SK-N-SH (cell line): ENCODE data around the gene AGAP1. TPM values are rescaled to one million over a fixed set of nuclear protein-coding genes. Genes with fewer than 3 reads are reported as not detected.

Source experiments
- CTCF ChIA-PET: fragments of 300-600, 350-600 bp; formaldehyde crosslinking; extraction: SDS; loops from one replicate; lab custom pipeline; 2021; lab: Yijun Ruan, JAX
- POLR2A ChIA-PET: fragments of 350-600 bp; sonication (Branson Sonifier 250); formaldehyde crosslinking; extraction: SDS; loops from one replicate; lab custom pipeline; 2020; ENCODE audit warnings: antibody characterized with exemption, inconsistent platforms; lab: Yijun Ruan, JAX
- DNase-seq: peaks from one replicate; pipeline ENCODE4 v3.0.0; 2012
- H2AFZ ChIP-seq: fragments of 200-600 bp; sonication (generic); 2 replicates; pipeline ENCODE4 v1.8.1; 2016; ENCODE audit warnings: antibody characterized with exemption, mild to moderate bottlenecking, low read depth
- H3F3A ChIP-seq: fragments of 200-600 bp; sonication (generic); replicated peaks from 2 replicates; pipeline ENCODE3; 2016; ENCODE audit warnings: antibody characterized with exemption, mild to moderate bottlenecking; ENCODE audit not compliant: insufficient read depth
- H3K27ac ChIP-seq, 2 experiments: fragments of 200-500 bp in 1 of 2; fragments of 200-600 bp in 1 of 2; sonication (Bioruptor generic) in 1 of 2; sonication (generic), shearing (Covaris generic) in 1 of 2; 2 replicates each; pipeline versions ENCODE4 v1.5.1 to v1.6.1; 2014 to 2016; ENCODE audit warnings: low read depth in 2 of 2, inconsistent platforms in 1 of 2, low read length in 1 of 2, mild to moderate bottlenecking in 1 of 2, mixed read lengths in 1 of 2
- H3K27me3 ChIP-seq: fragments of 200-600 bp; sonication (generic), shearing (Covaris generic); 2 replicates; pipeline ENCODE4 v1.6.1; 2016; ENCODE audit warnings: mixed run types; ENCODE audit not compliant: insufficient read depth
- H3K36me3 ChIP-seq, 2 experiments: fragments of 200-500 bp in 1 of 2; fragments of 200-600 bp in 1 of 2; sonication (Bioruptor generic) in 1 of 2; sonication (generic) in 1 of 2; replicated peaks in 1 of 2; 2 replicates each; pipeline versions ENCODE3 to v1.5.1; 2014 to 2016; ENCODE audit warnings: low read length in 1 of 2, mild to moderate bottlenecking in 1 of 2; ENCODE audit not compliant: insufficient read depth in 2 of 2, control insufficient read depth in 1 of 2
- H3K4me1 ChIP-seq, 2 experiments: fragments of 200-500 bp in 1 of 2; fragments of 200-600 bp in 1 of 2; sonication (Bioruptor generic) in 1 of 2; sonication (generic), shearing (Covaris generic) in 1 of 2; 2 replicates each; pipeline versions ENCODE4 v1.5.1 to v1.6.1; 2014 to 2016; ENCODE audit warnings: low read depth in 1 of 2, low read length in 1 of 2, mixed run types in 1 of 2; ENCODE audit not compliant: insufficient read depth in 2 of 2, control insufficient read depth in 1 of 2
- H3K4me2 ChIP-seq: fragments of 200-600 bp; sonication (generic), shearing (Covaris generic); 2 replicates; pipeline ENCODE4 v1.6.1; 2017; ENCODE audit warnings: mixed run types
- H3K4me3 ChIP-seq, 2 experiments: fragments of 200-500 bp in 1 of 2; fragments of 200-600 bp in 1 of 2; sonication (Bioruptor generic) in 1 of 2; sonication (generic), shearing (Covaris generic) in 1 of 2; 2 replicates each; pipeline versions ENCODE4 v1.5.1 to v1.8.1; 2014 to 2016; ENCODE audit warnings: low read depth in 2 of 2, inconsistent platforms in 1 of 2, low read length in 1 of 2, mild to moderate bottlenecking in 1 of 2, mixed read lengths in 1 of 2, moderate library complexity in 1 of 2
- H3K79me2 ChIP-seq: fragments of 200-600 bp; sonication (generic); 2 replicates; pipeline ENCODE4 v1.8.1; 2017; ENCODE audit warnings: mild to moderate bottlenecking; ENCODE audit not compliant: insufficient read depth
- H3K9ac ChIP-seq: fragments of 200-600 bp; sonication (generic); 2 replicates; pipeline ENCODE4 v1.6.1; 2017; ENCODE audit warnings: mixed run types
- H3K9me2 ChIP-seq: fragments of 200-600 bp; sonication (generic); 2 replicates; pipeline ENCODE4 v1.6.1; 2017; ENCODE audit warnings: mixed run types
- H3K9me3 ChIP-seq: fragments of 200-600 bp; sonication (generic); 2 replicates; pipeline ENCODE4 v1.6.1; 2017; ENCODE audit warnings: mixed run types, mild to moderate bottlenecking, moderate library complexity
- H4K20me1 ChIP-seq: fragments of 200-600 bp; sonication (generic); 2 replicates; pipeline ENCODE4 v1.6.1; 2017; ENCODE audit warnings: mild to moderate bottlenecking, mixed run types; ENCODE audit not compliant: insufficient read depth
- CTCF ChIP-seq: fragments of 200-600 bp; sonication (generic); IDR thresholded peaks from 2 replicates; pipeline ENCODE4 v1.6.1; 2017; ENCODE audit warnings: antibody characterized with exemption, mild to moderate bottlenecking, moderate library complexity
- ELF1 ChIP-seq: IDR thresholded peaks from 2 replicates; pipeline ENCODE4 v1.4.0; 2012
- EZH2phosphoT487 ChIP-seq: fragments of 200-600 bp; sonication (generic); IDR thresholded peaks from 2 replicates; pipeline ENCODE4 v1.6.1; 2017; ENCODE audit warnings: low read depth, mixed run types, mild to moderate bottlenecking, antibody characterized with exemption, moderate library complexity, borderline replicate concordance
- FOSL2 ChIP-seq: IDR thresholded peaks from 2 replicates; pipeline ENCODE4 v1.4.0; 2012; ENCODE audit warnings: low read depth, mild to moderate bottlenecking, moderate library complexity, borderline replicate concordance
- IRF3 ChIP-seq: fragments of 150-350 bp; IDR thresholded peaks from 2 replicates; pipeline ENCODE4 v1.6.1; 2016; ENCODE audit warnings: mild to moderate bottlenecking, low read depth, low read length
- MXI1 ChIP-seq: IDR thresholded peaks from 2 replicates; pipeline ENCODE4 v1.6.1; 2012; ENCODE audit warnings: mild to moderate bottlenecking, low read depth, low read length, improper control_type of control experiment
- POLR2AphosphoS5 ChIP-seq: IDR thresholded peaks from 2 replicates; pipeline ENCODE4 v1.6.1; 2012; ENCODE audit warnings: low read depth, low read length
- RAD21 ChIP-seq: IDR thresholded peaks from 2 replicates; pipeline ENCODE4 v1.6.1; 2012; ENCODE audit warnings: mild to moderate bottlenecking, low read length
- TCF12 ChIP-seq: IDR thresholded peaks from 2 replicates; pipeline ENCODE4 v1.4.0; 2012
- USF2 ChIP-seq: fragments of 150-350 bp; IDR thresholded peaks from 2 replicates; pipeline ENCODE4 v1.6.1; 2017; ENCODE audit warnings: antibody characterized with exemption, low read length, low read depth, borderline replicate concordance
- ZBTB33 ChIP-seq: IDR thresholded peaks from 2 replicates; pipeline ENCODE4 v1.4.0; 2012; ENCODE audit warnings: low read depth, borderline replicate concordance
- WGBS: methylation state at CpG from one replicate; pipeline ENCODE4 v1.1.6; 2017; ENCODE audit warnings: low lambda C conversion rate; 5-methylcytosine and 5-hydroxymethylcytosine counted together
- polyA plus RNA-seq, 3 experiments: library from polyadenylated mRNA; depleted of rRNA; stranded (reverse); fragments of >200 nt; gene quantifications; 2 replicates each; pipeline ENCODE4 v1.2.3, GENCODE V29; 2012

Gene AGAP1
- polyA plus RNA-seq, 1 of the 3 experiments (the other 2 are of a cell fraction), result 8.8 TPM

- H3F3A ChIP-seq, result no peaks in the 10 kb centered on the region
- CTCF ChIA-PET, result interaction anchor here (0.9 to 1.3 kb wide), 2 partner anchors 135 to 155 kb away, joined by 3 read pairs; no protein-coding TSS in a partner anchor
- H3K9me2 ChIP-seq, result no peaks in the 10 kb centered on the region
- 100% methylated on average over 1 of the region's 1 CpG for WGBS
- H3K27me3 ChIP-seq, result no peaks in the 10 kb centered on the region
- no peaks in the 10 kb centered on the region for H3K9me3 ChIP-seq
- H3K9ac ChIP-seq, result no peak overlapping the region
- TF ChIP-seq POLR2AphosphoS5, result no peak
- no peak for TF ChIP-seq TCF12
- no peak for TF ChIP-seq MXI1
- TF ChIP-seq CTCF, result no peak
- TF ChIP-seq IRF3, result no peak
- TF ChIP-seq FOSL2, result no peak
- TF ChIP-seq ZBTB33, result no peak
- TF ChIP-seq EZH2phosphoT487, result no peak
- TF ChIP-seq RAD21, result no peak
- no peak for TF ChIP-seq USF2
- TF ChIP-seq ELF1, result no peak
- H3K4me3 ChIP-seq, result no peak overlapping the region
- no peak overlapping the region for H3K27ac ChIP-seq
- H3K4me2 ChIP-seq, result no peak overlapping the region
- no peaks in the 10 kb centered on the region for H4K20me1 ChIP-seq
- no peaks in the 10 kb centered on the region for H3K36me3 ChIP-seq
- H2AFZ ChIP-seq, result no peak overlapping the region
- no peak for DNase-seq
- no peaks in the 10 kb centered on the region for H3K79me2 ChIP-seq
- POLR2A ChIA-PET, result no interaction called here
- no peaks in the 10 kb centered on the region for H3K4me1 ChIP-seq
Observed at GRCh38 chr2:235901243-235901642, 407.4 kb downstream of the AGAP1 start.
